Keratinocyte (primary cell): ENCODE data around the gene C7orf25.

Experiments used
- EZH2 ChIP-seq: IDR thresholded peaks from one replicate; pipeline ENCODE4 v1.6.1; 2012; ENCODE audit warnings: inconsistent platforms, mild to moderate bottlenecking, low read length, moderate library complexity
- TF ChIP-seq, protein P1 (sequence below), 3 experiments: IDR thresholded peaks in 1 of 3; conservative IDR thresholded peaks in 1 of 3; optimal IDR thresholded peaks in 1 of 3; 2 replicates in 2 of 3; 3 replicates in 1 of 3; pipeline versions ENCODE3 to v1.5.1; 2011; ENCODE audit warnings: low read length in 3 of 3, mild to moderate bottlenecking in 3 of 3, moderate library complexity in 2 of 3, control low read depth in 1 of 3, inconsistent platforms in 1 of 3; ENCODE audit not compliant: insufficient read depth in 2 of 3; ENCODE audit errors: extremely low read depth in 1 of 3

DNA sequence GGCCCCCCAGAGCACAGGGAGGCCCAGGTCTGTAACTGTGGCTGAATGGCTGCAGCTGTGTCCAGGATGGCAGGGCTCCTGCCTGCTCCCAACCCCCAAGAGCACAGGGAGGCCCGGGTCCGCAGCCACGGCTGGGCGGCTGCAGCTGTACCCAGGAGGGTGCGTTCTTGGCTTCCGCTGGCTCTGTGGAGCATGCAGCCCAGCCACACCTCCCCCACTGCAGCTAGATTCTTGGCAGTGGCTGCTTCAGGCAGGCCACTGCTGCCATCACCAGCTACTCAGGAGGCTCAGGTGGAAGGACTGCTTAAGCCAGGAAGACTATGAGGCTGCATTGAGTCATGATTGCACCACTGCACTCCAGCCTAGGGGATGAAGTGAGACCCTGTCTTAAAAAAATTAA lies 27.9 kb downstream of the C7orf25 start:
- no peak for TF ChIP-seq EZH2
- TF ChIP-seq, protein P1, sequence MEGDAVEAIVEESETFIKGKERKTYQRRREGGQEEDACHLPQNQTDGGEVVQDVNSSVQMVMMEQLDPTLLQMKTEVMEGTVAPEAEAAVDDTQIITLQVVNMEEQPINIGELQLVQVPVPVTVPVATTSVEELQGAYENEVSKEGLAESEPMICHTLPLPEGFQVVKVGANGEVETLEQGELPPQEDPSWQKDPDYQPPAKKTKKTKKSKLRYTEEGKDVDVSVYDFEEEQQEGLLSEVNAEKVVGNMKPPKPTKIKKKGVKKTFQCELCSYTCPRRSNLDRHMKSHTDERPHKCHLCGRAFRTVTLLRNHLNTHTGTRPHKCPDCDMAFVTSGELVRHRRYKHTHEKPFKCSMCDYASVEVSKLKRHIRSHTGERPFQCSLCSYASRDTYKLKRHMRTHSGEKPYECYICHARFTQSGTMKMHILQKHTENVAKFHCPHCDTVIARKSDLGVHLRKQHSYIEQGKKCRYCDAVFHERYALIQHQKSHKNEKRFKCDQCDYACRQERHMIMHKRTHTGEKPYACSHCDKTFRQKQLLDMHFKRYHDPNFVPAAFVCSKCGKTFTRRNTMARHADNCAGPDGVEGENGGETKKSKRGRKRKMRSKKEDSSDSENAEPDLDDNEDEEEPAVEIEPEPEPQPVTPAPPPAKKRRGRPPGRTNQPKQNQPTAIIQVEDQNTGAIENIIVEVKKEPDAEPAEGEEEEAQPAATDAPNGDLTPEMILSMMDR (optimal IDR thresholded peaks at IDR 0.05 in 1 of 3, IDR thresholded peaks at IDR 0.05 in 1 of 3, conservative IDR thresholded peaks at IDR 0.05 in 1 of 3; ENCODE audit: extremely low read depth in 1 of 3, insufficient read depth in 2 of 3, low read length in 3 of 3): peak in 1 of 3 experiments; percentile 6
